H9 (cell line): ENCODE results near the gene ANXA4. TPM values are rescaled to one million over a fixed set of nuclear protein-coding genes. Genes with fewer than 3 reads are reported as not detected.

Experiments used
- DNase-seq: peaks from one replicate; pipeline ENCODE4 v3.0.0-alpha.2; 2017
- H2AFZ ChIP-seq: one replicate; pipeline ENCODE4 v1.6.1; 2013; ENCODE audit warnings: mild to moderate bottlenecking, low read length, control low read depth, moderate library complexity
- H2AK5ac ChIP-seq: 2 replicates; pipeline ENCODE4 v1.6.1; 2013; ENCODE audit warnings: low read length, control low read depth, mixed read lengths; ENCODE audit not compliant: insufficient read length
- H2BK120ac ChIP-seq: one replicate; pipeline ENCODE4 v1.6.1; 2013; ENCODE audit warnings: low read depth, mild to moderate bottlenecking, low read length, control low read depth, inconsistent platforms; ENCODE audit not compliant: poor library complexity, severe bottlenecking
- H2BK12ac ChIP-seq: 2 replicates; pipeline ENCODE4 v1.6.1; 2013; ENCODE audit warnings: low read length, control low read depth, mixed read lengths, low read depth; ENCODE audit not compliant: insufficient read length
- H2BK15ac ChIP-seq: 2 replicates; pipeline ENCODE4 v1.6.1; 2013; ENCODE audit warnings: low read depth, low read length, control low read depth
- H2BK20ac ChIP-seq: one replicate; pipeline ENCODE4 v1.6.1; 2013; ENCODE audit warnings: low read depth, mild to moderate bottlenecking, low read length, control low read depth, inconsistent platforms; ENCODE audit not compliant: poor library complexity, severe bottlenecking
- H2BK5ac ChIP-seq: 2 replicates; pipeline ENCODE4 v1.6.1; 2013; ENCODE audit warnings: low read length, control low read depth, mixed read lengths; ENCODE audit not compliant: insufficient read length
- H3K14ac ChIP-seq: 2 replicates; pipeline ENCODE4 v1.6.1; 2013; ENCODE audit warnings: low read length, control low read depth; ENCODE audit not compliant: insufficient read depth
- H3K18ac ChIP-seq: 2 replicates; pipeline ENCODE4 v1.6.1; 2013; ENCODE audit warnings: low read depth, mild to moderate bottlenecking, mixed read lengths, low read length, control low read depth; ENCODE audit not compliant: insufficient read length
- H3K23ac ChIP-seq: 2 replicates; pipeline ENCODE4 v1.6.1; 2013; ENCODE audit warnings: low read length, control low read depth, mixed read lengths, low read depth; ENCODE audit not compliant: insufficient read length
- H3K23me2 ChIP-seq: 2 replicates; pipeline ENCODE4 v1.6.1; 2013; ENCODE audit warnings: low read depth, mild to moderate bottlenecking, mixed read lengths, low read length, control low read depth; ENCODE audit not compliant: insufficient read length, poor library complexity, severe bottlenecking
- H3K27ac ChIP-seq: 2 replicates; pipeline ENCODE4 v1.5.1; 2013; ENCODE audit warnings: low read length, control low read depth, mixed read lengths, low read depth; ENCODE audit not compliant: insufficient read length
- H3K27me3 ChIP-seq: 2 replicates; pipeline ENCODE4 v1.6.1; 2013; ENCODE audit warnings: low read length, control low read depth, inconsistent platforms; ENCODE audit not compliant: insufficient read depth
- H3K4ac ChIP-seq: 2 replicates; pipeline ENCODE4 v1.6.1; 2013; ENCODE audit warnings: low read depth, mild to moderate bottlenecking, control low read depth, inconsistent platforms, low read length, moderate library complexity
- H3K4me1 ChIP-seq: 2 replicates; pipeline ENCODE4 v1.6.1; 2013; ENCODE audit warnings: low read length, control low read depth, inconsistent platforms; ENCODE audit not compliant: insufficient read depth
- H3K4me2 ChIP-seq: 2 replicates; pipeline ENCODE4 v1.6.1; 2013; ENCODE audit warnings: low read length, control low read depth, mixed read lengths; ENCODE audit not compliant: insufficient read length, insufficient read depth
- H3K56ac ChIP-seq: 2 replicates; pipeline ENCODE4 v1.6.1; 2013; ENCODE audit warnings: low read depth, mild to moderate bottlenecking, mixed read lengths, low read length, control low read depth; ENCODE audit not compliant: insufficient read length
- H3K79me1 ChIP-seq: 2 replicates; pipeline ENCODE4 v1.6.1; 2013; ENCODE audit warnings: low read depth, mild to moderate bottlenecking, moderate library complexity, low read length, control low read depth, inconsistent platforms; ENCODE audit not compliant: insufficient read depth, poor library complexity, severe bottlenecking
- H3K79me2 ChIP-seq: 2 replicates; pipeline ENCODE4 v1.6.1; 2013; ENCODE audit warnings: low read length, control low read depth, inconsistent platforms; ENCODE audit not compliant: insufficient read depth
- H3K9ac ChIP-seq: 2 replicates; pipeline ENCODE4 v1.6.1; 2013; ENCODE audit warnings: low read length, control low read depth, mixed read lengths; ENCODE audit not compliant: insufficient read length; ENCODE audit errors: extremely low read depth
- H3K9me3 ChIP-seq: one replicate; pipeline ENCODE4 v1.6.1; 2013; ENCODE audit warnings: low read depth, low read length, inconsistent platforms; ENCODE audit not compliant: control insufficient read depth
- H3T11ph ChIP-seq: one replicate; pipeline ENCODE4 v1.6.1; 2013; ENCODE audit warnings: mild to moderate bottlenecking, low read length, control low read depth, inconsistent platforms
- H4K20me1 ChIP-seq: one replicate; pipeline ENCODE4 v1.6.1; 2013; ENCODE audit not compliant: control insufficient read depth, insufficient read length, insufficient read depth
- H4K5ac ChIP-seq: 2 replicates; pipeline ENCODE4 v1.6.1; 2013; ENCODE audit warnings: low read depth, mild to moderate bottlenecking, mixed read lengths, low read length, control low read depth; ENCODE audit not compliant: insufficient read length
- H4K8ac ChIP-seq: replicated peaks from 2 replicates; pipeline ENCODE4 v1.6.1; 2013; ENCODE audit warnings: low read length, control low read depth, mixed read lengths, low read depth; ENCODE audit not compliant: insufficient read length
- H4K91ac ChIP-seq: 2 replicates; pipeline ENCODE4 v1.6.1; 2013; ENCODE audit warnings: low read depth, mild to moderate bottlenecking, moderate library complexity, mixed read lengths, low read length, control low read depth; ENCODE audit not compliant: insufficient read length
- H3K27ac Mint-ChIP-seq, 3 experiments: 2 replicates in 2 of 3; 3 replicates in 1 of 3; pipeline ENCODE4 v1.8.0; 2020 to 2021; ENCODE audit warnings: mixed read lengths in 3 of 3, mild to moderate bottlenecking in 1 of 3, moderate library complexity in 1 of 3
- H3K27me3 Mint-ChIP-seq: 2 replicates; pipeline ENCODE4 v1.8.0; 2021; ENCODE audit warnings: low read depth, mild to moderate bottlenecking, moderate library complexity, mixed read lengths
- H3K36me3 Mint-ChIP-seq, 3 experiments: 2 replicates in 2 of 3; 3 replicates in 1 of 3; pipeline ENCODE4 v1.8.0; 2020 to 2021; ENCODE audit warnings: low read depth in 3 of 3, mixed read lengths in 3 of 3; ENCODE audit not compliant: insufficient read depth in 1 of 3
- H3K4me1 Mint-ChIP-seq, 2 experiments: 2 replicates each; pipeline ENCODE4 v1.8.0; 2020; ENCODE audit warnings: mixed read lengths in 2 of 2
- H3K4me3 Mint-ChIP-seq, 2 experiments: 2 replicates in 1 of 2; 3 replicates in 1 of 2; pipeline ENCODE4 v1.8.0; 2020 to 2021; ENCODE audit warnings: mild to moderate bottlenecking in 2 of 2, mixed read lengths in 2 of 2, moderate library complexity in 1 of 2
- H3K9me3 Mint-ChIP-seq, 2 experiments: 2 replicates in 1 of 2; 3 replicates in 1 of 2; pipeline ENCODE4 v1.8.0; 2020; ENCODE audit warnings: mild to moderate bottlenecking in 2 of 2, mixed read lengths in 2 of 2, moderate library complexity in 1 of 2
- WGBS: extraction: QIAGEN DNeasy Blood & Tissue Kit; methylation state at CpG from one replicate; pipeline ENCODE4 v1.1.7; 2013; ENCODE audit warnings: missing lambda C conversion rate, low lambda C conversion rate, mixed read lengths; ENCODE audit not compliant: insufficient read length; ENCODE audit errors: extremely low coverage; 5-methylcytosine and 5-hydroxymethylcytosine counted together
- total RNA-seq: library from RNA; stranded (reverse); gene quantifications from 2 replicates; pipeline ENCODE4 v1.2.1, GENCODE V29; 2021
- TF ChIP-seq, protein P1 (sequence below): fragments of 200-600 bp; sonication (generic); conservative IDR thresholded peaks from 3 replicates; pipeline ENCODE4 v1.8.0; 2021; ENCODE audit warnings: antibody characterized with exemption, mild to moderate bottlenecking

ANXA4 gene
- total RNA-seq, 1 experiment from 2014 or later, result 14.4 TPM

- Histone ChIP-seq H3K4me1 (no peaks in the 10 kb centered on the region), H3K27me3 (no peaks in the 10 kb centered on the region), H2AK5ac (no peak overlapping the region), H3K23me2 (no peaks in the 10 kb centered on the region), H3T11ph (no peak overlapping the region), H3K9ac (no peak overlapping the region), H3K4me2 (no peak overlapping the region), H3K4ac (no peak overlapping the region), H2BK15ac (no peak overlapping the region), H3K79me2 (no peaks in the 10 kb centered on the region), H4K8ac (no peak overlapping the region), H3K79me1 (no peaks in the 10 kb centered on the region), H4K91ac (no peak overlapping the region), H2AFZ (no peak overlapping the region), H4K5ac (no peak overlapping the region), H3K56ac (no peak overlapping the region), H3K27ac (no peak overlapping the region), H3K9me3 (no peaks in the 10 kb centered on the region), H3K18ac (no peak overlapping the region), H3K14ac (no peak overlapping the region), H2BK5ac (no peak overlapping the region), H3K23ac (no peak overlapping the region), H2BK12ac (no peak overlapping the region), H2BK120ac (no peak overlapping the region), H2BK20ac (no peak overlapping the region), H4K20me1 (no peaks in the 10 kb centered on the region)
- H3K27ac Mint-ChIP-seq, result no peak overlapping the region
- H3K27me3 Mint-ChIP-seq, result peaks cover 6% of the 10 kb centered on the region
- no peak for DNase-seq
- TF ChIP-seq, protein P1, sequence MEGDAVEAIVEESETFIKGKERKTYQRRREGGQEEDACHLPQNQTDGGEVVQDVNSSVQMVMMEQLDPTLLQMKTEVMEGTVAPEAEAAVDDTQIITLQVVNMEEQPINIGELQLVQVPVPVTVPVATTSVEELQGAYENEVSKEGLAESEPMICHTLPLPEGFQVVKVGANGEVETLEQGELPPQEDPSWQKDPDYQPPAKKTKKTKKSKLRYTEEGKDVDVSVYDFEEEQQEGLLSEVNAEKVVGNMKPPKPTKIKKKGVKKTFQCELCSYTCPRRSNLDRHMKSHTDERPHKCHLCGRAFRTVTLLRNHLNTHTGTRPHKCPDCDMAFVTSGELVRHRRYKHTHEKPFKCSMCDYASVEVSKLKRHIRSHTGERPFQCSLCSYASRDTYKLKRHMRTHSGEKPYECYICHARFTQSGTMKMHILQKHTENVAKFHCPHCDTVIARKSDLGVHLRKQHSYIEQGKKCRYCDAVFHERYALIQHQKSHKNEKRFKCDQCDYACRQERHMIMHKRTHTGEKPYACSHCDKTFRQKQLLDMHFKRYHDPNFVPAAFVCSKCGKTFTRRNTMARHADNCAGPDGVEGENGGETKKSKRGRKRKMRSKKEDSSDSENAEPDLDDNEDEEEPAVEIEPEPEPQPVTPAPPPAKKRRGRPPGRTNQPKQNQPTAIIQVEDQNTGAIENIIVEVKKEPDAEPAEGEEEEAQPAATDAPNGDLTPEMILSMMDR, result no peak
- peaks cover 3% of the 10 kb centered on the region in 2 experiments; a peak in 3 of 4 replicates for H3K4me1 Mint-ChIP-seq
- no peaks in the 10 kb centered on the region for H3K36me3 Mint-ChIP-seq
- no peaks in the 10 kb centered on the region for H3K9me3 Mint-ChIP-seq
- no CpG with 5 or more reads among the region's 4 CpGs for WGBS
- no peak overlapping the region for H3K4me3 Mint-ChIP-seq
These were observed 48.7 kb upstream of the ANXA4 start for GRCh38 chr2:69693059-69693774.
